G401.6 (cell line): ENCODE results near the gene PHYHIPL.
A peak's percentile ranks its signal among the peaks of the same experiment; 100 is the strongest.
"Not testable (repeated sequence)": the region's sequence is repeated elsewhere in the genome, so short reads cannot be mapped to it uniquely, and the experiment has no call there.

Source experiments
- FAIRE-seq: peaks from 2 replicates; lab custom pipeline; 2012; peaks lifted over from hg19 to GRCh38; lab: Jason Lieb, UNC

PHYHIPL gene

DNA sequence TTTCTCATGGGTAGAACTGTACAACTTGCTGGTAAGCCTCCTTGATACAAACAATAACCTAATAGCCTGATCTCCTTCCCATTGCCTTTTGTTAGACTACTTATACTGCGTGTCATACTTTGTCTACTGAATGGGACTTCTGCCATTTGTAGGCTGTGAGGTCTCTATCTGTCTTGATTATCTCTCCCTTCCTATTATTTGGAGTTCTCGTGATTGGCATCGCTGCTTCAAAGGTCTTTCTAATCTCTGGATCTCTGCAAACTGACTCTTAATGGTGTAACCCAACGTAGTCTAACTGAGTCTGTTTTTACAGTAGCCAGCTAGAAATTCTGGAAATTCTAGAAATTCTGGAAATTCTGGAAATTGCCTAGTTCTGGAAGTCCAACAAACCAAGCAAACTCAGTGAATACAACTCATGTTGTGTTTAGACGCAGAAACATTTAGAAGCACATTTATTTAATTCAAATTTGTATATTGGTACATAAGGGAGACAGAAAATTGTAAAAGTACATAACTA, 29.8 kb downstream of the PHYHIPL start:
- no peak for FAIRE-seq

DNA sequence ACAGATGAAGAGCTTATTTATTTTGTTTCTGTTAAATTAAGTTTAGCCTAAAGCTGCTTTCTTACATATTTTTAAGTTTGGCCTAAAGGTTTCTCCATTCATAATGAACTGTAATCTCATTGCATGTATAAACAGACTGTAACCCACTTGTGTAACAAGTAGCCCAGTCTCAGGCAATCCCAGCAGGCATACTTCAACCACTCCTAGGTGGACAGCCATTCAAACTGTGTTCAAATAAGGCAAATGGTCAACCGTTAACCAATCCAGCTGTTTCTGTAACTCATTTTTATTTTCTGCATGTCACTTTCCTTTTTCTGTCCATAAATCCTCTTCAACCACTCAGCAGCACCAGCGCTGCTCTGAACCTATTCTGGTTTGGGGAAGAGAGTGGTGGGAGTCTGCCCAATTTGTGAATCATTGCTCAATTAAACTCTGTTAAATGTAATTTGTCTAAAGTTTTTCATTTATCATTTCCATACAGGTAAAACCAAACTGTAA, 35.9 kb downstream of the PHYHIPL start:
- FAIRE-seq = no peak

DNA sequence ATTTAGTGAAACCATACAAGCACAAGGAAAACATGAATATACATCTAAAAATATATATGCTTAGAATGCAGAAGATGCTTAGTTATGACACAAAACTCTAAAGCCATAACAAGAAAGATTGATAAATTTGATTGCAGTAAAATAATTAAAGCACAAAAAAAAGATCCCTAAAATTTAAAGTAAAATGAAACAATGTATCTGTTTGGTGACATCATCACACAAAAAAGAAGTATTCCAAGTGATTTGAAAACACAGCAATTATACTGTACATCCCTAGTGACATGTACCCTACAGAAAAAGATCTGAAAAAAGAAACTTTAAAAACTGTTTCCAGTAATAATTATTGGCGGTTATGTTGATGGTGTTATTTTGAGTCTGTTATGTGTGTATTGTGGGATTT, 37.7 kb downstream of the PHYHIPL start:
- FAIRE-seq = no peak

DNA sequence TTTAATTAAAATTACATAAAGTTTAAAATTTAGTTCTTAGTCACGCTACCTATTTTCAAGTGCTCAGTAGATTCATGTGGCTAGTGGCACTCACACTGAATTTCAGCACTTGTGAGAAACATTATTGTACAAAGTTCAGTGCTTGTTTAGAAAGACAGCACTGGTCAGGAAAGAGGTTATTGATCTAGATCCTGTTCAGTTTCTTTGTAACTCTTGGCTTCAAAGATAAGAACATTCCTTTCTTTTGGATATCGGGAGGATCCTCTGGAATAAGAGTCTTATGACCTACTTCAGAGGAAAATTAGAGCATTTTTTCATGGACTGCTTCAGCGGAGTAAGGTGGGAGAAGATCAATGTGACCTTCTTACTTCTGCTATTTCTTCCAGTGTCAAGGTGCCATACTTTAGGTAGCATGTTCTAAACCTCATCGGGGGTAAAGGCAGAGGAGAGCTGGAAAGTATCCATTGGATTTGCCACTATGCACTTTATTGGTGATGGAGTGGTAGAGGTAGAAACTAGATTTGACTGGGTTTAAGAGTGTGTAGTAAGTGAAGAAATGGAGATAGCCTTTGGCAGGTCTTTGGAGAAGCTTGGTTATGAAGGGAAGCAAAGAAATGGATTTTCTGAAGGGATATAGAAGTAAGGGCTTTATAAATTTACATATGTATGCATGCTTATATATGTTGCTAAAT, 39.9 kb downstream of the PHYHIPL start:
- no peak for FAIRE-seq

DNA sequence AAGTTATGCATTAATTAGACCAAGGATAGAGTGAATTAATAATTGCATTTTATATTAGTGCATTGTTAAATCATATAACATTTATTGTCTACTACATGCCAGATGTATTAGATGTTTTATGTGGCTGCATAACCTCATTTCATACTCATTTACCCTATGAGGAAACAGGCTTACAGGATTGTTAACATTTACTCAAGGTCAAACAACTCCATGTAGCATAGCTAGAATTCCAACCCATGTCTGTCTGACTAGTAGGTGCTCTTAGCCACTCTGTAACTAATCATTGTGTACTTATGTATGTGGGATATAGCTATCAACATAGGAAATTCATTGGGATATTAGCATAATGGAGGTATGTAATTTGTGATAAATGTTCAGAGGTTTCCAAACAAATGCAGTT, 46.3 kb downstream of the PHYHIPL start:
- no peak for FAIRE-seq

DNA sequence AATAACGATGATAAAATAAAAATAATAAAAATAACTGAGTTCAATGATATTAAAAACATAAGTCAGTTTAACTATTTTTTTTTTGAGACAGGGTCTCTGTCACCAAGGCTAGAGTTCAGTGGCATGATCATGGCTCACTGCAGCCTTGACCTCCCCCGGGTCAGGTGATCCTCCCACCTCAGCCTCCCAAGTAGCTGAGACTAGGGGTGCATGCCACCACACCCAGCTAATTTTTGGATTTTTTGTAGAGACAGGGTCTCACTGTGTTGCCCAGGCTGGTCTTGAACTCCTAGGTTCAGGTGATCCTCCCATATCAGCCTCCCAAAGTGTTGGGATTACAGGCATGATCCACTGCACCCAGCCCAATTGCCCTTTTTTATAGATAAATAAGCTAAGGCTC, 47.2 kb downstream of the PHYHIPL start:
- not testable (repeated sequence) for FAIRE-seq

DNA sequence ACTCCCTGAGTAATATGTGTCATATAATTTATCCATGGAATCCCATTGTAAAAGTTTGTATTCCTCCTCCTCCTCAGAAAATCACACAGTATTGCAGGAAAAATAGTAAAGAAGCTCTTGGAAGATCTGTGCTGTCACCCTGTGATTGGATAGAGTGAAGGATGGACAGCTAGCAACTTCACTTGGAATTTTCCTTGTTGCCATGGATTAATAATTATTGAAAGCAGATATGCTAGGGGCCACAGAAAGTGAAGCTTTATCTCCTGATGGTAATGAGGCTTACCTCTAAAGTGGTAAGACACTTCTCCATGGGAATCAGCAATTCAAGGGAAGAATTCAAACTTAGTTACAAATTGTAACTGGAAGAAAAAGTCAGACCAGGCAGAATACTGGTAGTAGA, 48.8 kb downstream of the PHYHIPL start:
- no peak for FAIRE-seq

DNA sequence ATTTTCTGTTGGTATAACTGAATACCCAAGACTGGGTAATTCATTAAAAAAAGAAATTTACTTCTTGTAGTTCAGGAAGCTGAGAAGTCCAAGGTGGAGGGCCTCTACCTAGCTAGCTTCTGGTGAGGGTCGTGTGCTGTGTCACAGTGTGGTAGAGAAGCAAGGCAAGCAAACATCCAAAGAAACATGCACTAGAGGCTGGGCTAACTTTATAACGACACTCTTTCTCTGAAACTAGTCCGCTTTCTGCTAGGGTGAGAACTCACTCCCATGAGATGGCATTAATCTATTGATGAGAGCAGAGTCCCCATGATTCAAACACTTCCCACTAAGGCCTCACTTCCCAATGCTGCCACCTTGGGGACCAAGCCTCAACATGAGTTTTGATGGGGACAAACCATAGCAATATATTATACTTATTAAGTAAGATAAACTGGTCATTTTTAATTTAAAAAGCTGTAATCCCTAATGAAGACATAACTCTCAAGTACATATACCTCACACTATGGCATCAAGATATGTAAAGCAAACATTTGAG, 50.8 kb downstream of the PHYHIPL start:
- FAIRE-seq = no peak

DNA sequence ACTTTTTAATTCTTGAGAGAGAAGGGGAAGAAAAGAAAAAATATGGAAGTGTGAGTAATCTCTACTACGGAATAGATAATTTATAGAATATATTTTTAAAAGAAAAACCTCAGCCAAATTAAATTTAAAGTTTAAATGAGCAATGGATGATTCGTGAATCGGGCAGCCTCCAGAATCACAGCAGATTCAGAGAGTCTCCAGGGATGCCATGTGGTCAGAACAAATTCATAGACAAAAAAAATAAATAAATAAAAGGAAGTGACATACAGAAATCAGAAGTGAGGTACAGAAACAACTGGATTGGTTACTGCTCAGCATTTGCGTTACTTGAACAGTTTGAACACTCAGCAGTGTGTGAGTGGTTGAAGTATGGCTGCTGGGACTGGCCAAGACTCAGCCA, 53.0 kb downstream of the PHYHIPL start:
- no peak for FAIRE-seq

DNA sequence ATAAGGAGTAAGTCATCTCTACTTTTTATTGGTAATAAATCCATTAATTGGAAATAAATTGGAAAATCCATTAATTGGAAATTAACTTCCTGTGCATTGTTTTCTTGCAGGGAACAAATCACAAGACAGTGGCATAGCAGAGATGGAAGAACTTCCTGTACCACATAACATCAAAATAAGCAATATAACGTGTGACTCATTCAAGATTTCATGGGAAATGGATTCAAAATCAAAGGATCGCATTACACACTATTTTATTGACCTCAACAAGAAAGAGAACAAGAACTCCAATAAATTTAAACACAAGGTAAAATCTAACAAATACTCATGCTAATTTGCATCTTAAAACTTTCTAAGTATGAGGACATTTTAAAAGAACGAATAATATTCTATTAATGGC, 57.8 kb downstream of the PHYHIPL start:
- FAIRE-seq = no peak

DNA sequence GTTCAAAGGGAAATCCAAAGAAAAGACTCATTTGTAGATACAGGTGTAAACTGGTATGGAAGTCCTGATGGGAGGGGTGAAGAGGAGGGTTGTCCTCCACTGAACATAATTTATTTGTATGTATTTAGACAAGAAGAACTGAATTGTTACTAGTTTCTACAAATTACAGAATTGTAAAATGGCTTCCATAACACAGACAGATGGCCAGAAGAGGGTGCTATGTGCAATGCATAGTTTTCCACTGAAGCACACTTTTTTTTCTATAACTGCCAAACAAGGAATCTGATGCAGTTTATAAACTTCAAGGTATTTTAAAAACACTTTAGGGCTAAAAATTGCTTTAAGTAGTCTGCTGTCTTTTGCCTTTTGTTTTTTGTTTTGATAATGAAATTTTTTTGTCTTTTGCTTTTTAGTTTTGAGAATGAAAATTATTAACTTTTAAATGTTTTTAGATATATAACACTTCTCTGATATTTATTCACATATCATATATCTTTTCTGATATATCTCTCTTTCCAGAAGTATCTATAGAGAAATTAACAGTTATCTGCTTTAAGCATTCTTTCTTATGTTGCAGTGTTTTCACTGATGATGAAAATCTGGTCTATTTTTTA, 58.5 kb downstream of the PHYHIPL start:
- peak; percentile 84 for FAIRE-seq

DNA sequence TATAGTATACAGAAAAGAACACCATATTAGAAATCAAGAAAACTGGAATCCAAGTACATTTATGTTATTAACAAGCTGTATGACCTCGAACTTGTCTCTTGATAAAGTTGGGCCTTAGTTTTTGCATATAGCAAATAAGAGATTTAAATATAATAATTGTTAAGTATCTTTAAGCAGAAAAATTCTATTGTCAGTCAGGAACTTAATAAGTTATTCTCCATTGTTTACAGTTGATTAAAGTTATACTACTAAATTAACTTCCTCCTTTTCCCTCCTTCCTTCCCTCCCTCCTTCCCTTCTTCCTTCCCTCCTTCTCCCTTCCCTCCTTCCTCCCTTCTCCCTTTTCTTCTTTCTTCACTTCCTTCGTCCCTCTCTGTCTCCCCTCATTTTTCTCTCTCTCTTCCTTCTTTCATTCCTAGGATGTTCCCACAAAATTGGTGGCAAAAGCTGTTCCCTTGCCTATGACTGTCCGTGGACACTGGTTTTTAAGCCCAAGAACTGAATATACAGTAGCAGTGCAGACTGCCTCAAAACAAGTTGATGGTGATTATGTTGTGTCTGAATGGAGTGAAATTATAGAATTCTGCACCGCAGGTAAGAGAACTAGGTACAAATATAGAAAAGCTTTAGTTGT, 59.7 kb downstream of the PHYHIPL start:
- no peak for FAIRE-seq

DNA sequence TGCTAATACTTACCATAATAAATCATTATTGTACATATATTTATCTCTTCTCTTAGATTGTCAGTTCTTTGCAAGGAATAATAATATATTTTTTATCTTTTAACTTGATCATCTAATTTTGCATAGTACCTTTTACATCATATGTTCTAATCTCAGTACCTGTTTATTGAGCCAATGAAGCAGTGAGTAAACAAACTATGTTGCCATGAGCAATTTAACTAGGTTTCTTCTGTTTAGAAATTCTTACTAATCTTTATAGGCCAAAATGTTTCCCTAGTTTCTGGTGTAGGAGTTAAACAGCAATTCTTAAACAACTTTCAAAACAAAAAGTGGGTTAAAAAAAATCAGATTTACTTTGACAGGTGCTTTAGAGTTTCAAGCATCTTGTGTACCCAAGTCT, 61.3 kb downstream of the PHYHIPL start:
- no peak for FAIRE-seq

DNA sequence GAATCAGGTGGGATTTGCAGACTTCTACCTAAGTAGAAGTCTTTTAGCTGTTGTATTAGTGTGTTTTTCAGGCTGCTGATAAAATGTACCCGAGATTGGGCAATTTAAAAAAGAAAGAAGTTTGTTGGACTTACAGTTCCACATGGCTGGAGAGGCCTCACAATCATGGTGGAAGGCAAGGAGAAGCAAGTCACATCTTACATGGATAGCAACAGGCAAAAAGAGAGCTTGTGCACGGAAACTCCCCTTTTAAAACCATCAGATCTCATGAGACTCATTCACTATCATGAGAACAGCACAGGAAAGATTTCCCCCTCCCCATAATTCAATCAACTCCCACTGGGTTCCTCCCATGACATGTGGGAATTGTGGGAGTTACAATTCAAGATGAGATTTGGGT, 62.7 kb downstream of the PHYHIPL start:
- not testable (repeated sequence) for FAIRE-seq

DNA sequence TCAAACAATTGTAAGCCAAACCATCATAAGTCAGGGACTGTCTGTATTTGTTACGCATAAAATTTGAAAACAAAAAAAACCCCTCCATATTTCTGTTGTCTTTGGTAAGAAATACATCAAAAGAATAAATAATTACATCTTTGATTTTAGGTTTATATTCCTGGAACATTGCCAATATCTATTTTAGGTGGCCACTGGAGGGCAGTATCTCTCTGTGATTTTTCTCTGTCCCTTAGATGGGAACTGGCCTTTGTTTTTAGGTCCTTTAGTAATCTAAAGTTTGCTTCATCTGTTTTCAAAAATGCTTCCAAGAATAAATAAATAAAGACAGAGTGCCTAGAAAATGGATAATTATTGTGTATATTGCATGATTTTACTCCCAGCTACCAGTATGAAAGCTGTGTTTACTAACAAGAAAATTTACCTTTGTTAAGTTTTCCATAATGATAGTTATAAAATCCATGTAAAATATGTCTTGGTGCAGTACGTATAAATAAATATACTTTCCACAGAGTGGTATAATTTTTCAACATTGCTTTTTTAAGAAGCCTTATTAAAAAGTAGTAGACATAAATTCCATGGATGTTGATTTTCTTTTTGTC, 64.2 kb downstream of the PHYHIPL start:
- FAIRE-seq = peak; percentile 93

DNA sequence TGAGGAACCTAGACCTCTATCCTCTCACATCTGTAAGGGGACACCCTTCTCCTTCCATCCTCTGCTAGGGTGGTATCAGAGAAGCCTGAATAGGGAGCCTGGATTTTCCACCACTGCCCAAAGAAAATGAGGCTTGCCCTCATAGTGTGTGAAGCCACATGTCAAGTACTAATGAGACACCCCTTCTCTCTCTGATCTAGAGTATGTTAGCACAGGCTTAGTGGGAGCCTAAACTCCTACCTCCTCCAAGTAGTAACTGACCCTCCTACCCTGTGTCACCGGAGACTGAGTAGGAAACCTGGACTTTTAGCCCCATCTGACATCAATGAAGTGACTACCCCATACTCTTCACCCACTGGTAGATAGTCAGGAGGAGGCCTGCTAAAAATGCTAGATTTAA, 65.6 kb downstream of the PHYHIPL start:
- no peak for FAIRE-seq

DNA sequence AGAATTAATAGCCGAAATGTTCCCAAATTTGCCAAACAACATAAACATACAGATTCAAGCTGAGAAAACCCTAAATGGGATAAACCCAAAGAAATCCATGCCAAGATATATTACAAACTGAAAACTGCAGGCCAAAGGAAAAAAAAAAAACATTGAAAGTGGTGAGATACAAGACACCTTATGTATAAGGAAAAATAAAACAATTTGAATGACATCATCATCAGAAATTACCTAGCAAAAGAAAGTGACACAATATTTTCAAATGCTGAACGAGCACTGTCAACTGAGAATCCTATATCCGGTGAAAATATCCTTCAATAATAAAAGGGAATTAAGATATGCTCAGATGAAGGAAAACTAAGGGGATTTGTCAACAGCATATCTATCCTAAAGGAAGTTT, 66.5 kb downstream of the PHYHIPL start:
- FAIRE-seq = no peak

DNA sequence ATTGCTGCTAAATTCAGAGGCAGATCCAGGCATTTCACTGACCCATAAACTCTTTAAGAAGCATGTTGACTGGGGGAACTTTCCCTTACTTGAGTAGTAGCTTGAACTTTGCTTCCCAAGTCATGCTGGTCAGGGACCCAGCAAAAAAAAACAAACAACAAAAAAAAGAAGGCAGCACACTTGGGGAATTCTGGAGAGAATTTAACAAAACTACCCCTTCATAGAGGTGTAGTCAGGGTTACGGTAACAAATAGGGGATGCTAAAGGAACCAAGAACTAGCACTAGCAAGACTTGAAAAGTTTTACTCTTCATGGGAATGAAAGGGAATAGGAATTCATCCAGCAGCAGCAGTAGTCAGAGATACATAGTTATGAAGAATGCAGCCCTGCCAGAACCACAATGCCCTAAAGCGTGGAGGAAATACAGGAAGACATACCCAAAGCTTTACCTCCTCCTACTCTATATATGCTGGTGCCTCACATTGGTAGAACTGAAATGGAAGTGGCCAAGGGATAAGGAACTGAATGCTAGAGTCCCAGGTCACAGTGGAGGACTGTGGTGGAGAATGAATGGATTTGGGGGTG, 67.3 kb downstream of the PHYHIPL start:
- FAIRE-seq = no peak

DNA sequence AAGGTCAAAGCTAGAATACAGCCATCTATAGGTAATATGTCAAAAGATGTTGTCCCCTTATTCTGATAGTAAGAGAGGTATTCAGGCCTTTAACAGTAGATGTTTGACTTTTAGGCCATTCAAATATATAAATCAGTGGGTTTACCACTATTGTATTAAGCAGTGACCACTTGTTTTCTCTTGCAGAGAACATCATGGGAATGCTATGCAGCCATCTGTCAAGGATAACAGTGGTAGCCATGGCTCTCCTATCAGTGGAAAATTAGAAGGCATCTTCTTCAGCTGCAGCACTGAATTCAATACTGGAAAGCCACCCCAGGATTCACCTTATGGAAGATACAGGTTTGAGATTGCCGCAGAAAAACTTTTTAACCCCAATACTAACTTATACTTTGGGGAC, 68.4 kb downstream of the PHYHIPL start:
- FAIRE-seq = no peak

DNA sequence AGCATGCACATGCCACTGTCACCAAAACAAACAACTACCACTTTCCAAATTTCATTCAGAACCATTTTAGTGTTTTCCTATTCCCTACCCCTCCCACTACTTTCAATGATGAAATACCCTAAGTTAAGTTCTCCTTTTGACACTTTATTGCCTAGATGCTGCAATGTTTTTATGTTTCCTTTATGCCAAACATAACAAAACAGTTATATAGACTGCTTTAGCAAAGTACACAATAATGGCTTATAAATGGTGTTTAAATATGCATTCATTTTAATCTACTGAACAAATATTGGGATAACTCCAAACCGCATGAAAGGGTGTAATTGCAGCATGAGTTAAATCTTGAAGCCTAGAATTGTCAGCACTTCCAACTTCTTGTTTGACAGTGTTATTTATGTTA, 69.2 kb downstream of the PHYHIPL start:
- FAIRE-seq = no peak

DNA sequence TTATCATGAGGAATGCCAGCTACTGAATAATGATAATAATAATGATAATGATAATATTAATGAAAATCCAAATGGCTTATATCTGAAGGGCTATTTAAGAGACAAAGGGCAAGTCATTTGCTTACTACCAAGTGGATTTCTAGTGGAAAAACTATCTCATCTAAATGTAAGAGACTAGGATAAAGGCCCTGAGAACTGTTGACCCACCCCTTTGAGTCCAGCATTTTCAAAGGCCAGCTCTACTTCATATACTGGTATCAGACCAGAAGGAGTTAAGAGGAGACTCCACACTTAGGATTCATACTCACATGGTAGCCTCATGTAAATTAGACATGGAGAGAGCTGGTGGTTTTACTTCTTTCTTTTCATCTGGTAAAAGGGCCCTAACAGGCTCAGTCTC, 76.0 kb downstream of the PHYHIPL start:
- FAIRE-seq = no peak

DNA sequence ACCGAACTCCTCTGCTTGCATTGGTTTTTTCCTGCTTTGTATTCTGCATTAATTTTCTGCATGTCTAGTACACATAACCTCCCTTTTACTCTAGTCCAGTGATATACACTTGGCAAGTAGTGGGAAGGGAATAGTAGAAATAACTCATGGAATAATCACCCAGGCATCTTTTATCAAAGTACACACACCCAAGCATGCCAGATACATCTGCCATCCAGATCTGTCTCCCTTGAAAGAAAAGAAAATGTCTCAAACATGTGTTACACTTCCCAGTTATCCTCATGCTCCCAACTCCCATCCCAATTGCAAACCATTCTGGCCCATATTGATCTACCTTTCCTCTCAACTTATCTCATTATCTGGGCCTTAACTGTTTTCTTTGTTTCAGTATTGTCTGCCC, 79.0 kb downstream of the PHYHIPL start:
- no peak for FAIRE-seq
